Mesothelial cell of epicardium (in vitro differentiated cells): ENCODE data around the gene TUSC2. TPM values are rescaled to one million over a fixed set of nuclear protein-coding genes. Genes with fewer than 3 reads are reported as not detected.
A peak's percentile ranks its signal among the peaks of the same experiment; 100 is the strongest.

Experiments used
- DNase-seq, 2 experiments: peaks; one replicate each; pipeline ENCODE4 v3.0.0; 2021; ENCODE audit warnings: low spot score in 2 of 2; ENCODE audit not compliant: unreplicated experiment in 2 of 2
- H3K27ac Mint-ChIP-seq: 2 replicates; pipeline ENCODE4 v1.8.0; 2021; ENCODE audit warnings: mixed read lengths
- H3K27me3 Mint-ChIP-seq: 2 replicates; pipeline ENCODE4 v1.8.0; 2021; ENCODE audit warnings: low read depth, mixed read lengths
- H3K36me3 Mint-ChIP-seq: 2 replicates; pipeline ENCODE4 v1.8.0; 2021; ENCODE audit warnings: mixed read lengths
- H3K4me1 Mint-ChIP-seq: 2 replicates; pipeline ENCODE4 v1.8.0; 2021; ENCODE audit warnings: mixed read lengths
- H3K4me3 Mint-ChIP-seq: 2 replicates; pipeline ENCODE4 v1.8.0; 2021; ENCODE audit warnings: mild to moderate bottlenecking, moderate library complexity, mixed read lengths
- H3K9me3 Mint-ChIP-seq: 2 replicates; pipeline ENCODE4 v1.8.0; 2021; ENCODE audit warnings: mixed read lengths
- CTCF ChIP-seq: fragments of 200-600 bp; sonication (generic); IDR thresholded peaks from one replicate; pipeline ENCODE4 v1.5.0; 2021; ENCODE audit warnings: antibody characterized with exemption; ENCODE audit not compliant: unreplicated experiment
- total RNA-seq: library from RNA; stranded (reverse); gene quantifications from 3 replicates; pipeline ENCODE4 v1.2.1, GENCODE V29; 2021

The TUSC2 gene
- total RNA-seq, 1 donor from 2014 or later: 19.8 TPM

GRCh38 chr3:50303013-50303815, 24.8 kb downstream of the TUSC2 start, which contains the start of gene HYAL1:
Gene HYAL1, minus strand, starts transcription at chr3:50303574. Its CDS starts 618 bp downstream, at chr3:50302956.
- no peaks in the 10 kb centered on the region for H3K9me3 Mint-ChIP-seq
- TF ChIP-seq CTCF: no peak
- no peaks in the 10 kb centered on the region for H3K36me3 Mint-ChIP-seq
- DNase-seq: no peak
- no peak within 1 kb of the TSS for H3K4me3 Mint-ChIP-seq
- H3K4me1 Mint-ChIP-seq: peaks cover 23% of the 10 kb centered on the region
- H3K27me3 Mint-ChIP-seq: no peaks in the 10 kb centered on the region
- peak within 1 kb of the TSS; percentile 50 for H3K27ac Mint-ChIP-seq

- H3K9me3 Mint-ChIP-seq: no peaks in the 10 kb centered on the region
- no peak for TF ChIP-seq CTCF
- no peak overlapping the region for H3K4me3 Mint-ChIP-seq
- H3K4me1 Mint-ChIP-seq: peaks cover 26% of the 10 kb centered on the region
- H3K36me3 Mint-ChIP-seq: no peaks in the 10 kb centered on the region
- no peaks in the 10 kb centered on the region for H3K27me3 Mint-ChIP-seq
- DNase-seq: no peak
- H3K27ac Mint-ChIP-seq: peak overlapping the region; percentile 50
Observed at GRCh38 chr3:50302095-50303012, 25.7 kb downstream of the TUSC2 start.

GRCh38 chr3:50300681-50301254, 27.3 kb downstream of the TUSC2 start:
- Mint-ChIP-seq H3K4me1 (peaks cover 26% of the 10 kb centered on the region), H3K36me3 (no peaks in the 10 kb centered on the region), H3K27me3 (no peaks in the 10 kb centered on the region), H3K9me3 (no peaks in the 10 kb centered on the region), H3K4me3 (peak overlapping the region; percentile 95), H3K27ac (peak overlapping the region; percentile 98)
- TF ChIP-seq CTCF: no peak
- DNase-seq: no peak

GRCh38 chr3:50299929-50300680, 27.9 kb downstream of the TUSC2 start:
- H3K27ac Mint-ChIP-seq: peak overlapping the region; percentile 98
- no peaks in the 10 kb centered on the region for H3K9me3 Mint-ChIP-seq
- peak overlapping the region; percentile 95 for H3K4me3 Mint-ChIP-seq
- no peak for DNase-seq
- TF ChIP-seq CTCF: no peak
- H3K4me1 Mint-ChIP-seq: peaks cover 26% of the 10 kb centered on the region
- H3K36me3 Mint-ChIP-seq: no peaks in the 10 kb centered on the region
- H3K27me3 Mint-ChIP-seq: no peaks in the 10 kb centered on the region

GRCh38 chr3:50299638-50299928, 28.4 kb downstream of the TUSC2 start:
- DNase-seq: no peak
- H3K4me1 Mint-ChIP-seq: peaks cover 26% of the 10 kb centered on the region
- no peak for TF ChIP-seq CTCF
- no peaks in the 10 kb centered on the region for H3K9me3 Mint-ChIP-seq
- no peaks in the 10 kb centered on the region for H3K27me3 Mint-ChIP-seq
- H3K27ac Mint-ChIP-seq: peak overlapping the region; percentile 98
- peak overlapping the region; percentile 95 for H3K4me3 Mint-ChIP-seq
- no peaks in the 10 kb centered on the region for H3K36me3 Mint-ChIP-seq
